Left ventricle myocardium inferior (tissue), 1 donor: ENCODE results near the gene CDH8. TPM values are rescaled to one million over a fixed set of nuclear protein-coding genes. Genes with fewer than 3 reads are reported as not detected.
"Not testable (repeated sequence)": the region's sequence is repeated elsewhere in the genome, so short reads cannot be mapped to it uniquely, and the experiment has no call there.

Experiments used
- DNase-seq: peaks from one replicate; pipeline ENCODE4 v3.0.0-alpha.2; 2020
- H3K27ac ChIP-seq: fragments of 200-600 bp; replicated peaks from 2 replicates; pipeline ENCODE4 v1.8.0; 2021
- H3K27me3 ChIP-seq: fragments of 200-600 bp; 2 replicates; pipeline ENCODE4 v1.8.0; 2021; ENCODE audit warnings: low read depth
- H3K36me3 ChIP-seq: fragments of 200-600 bp; 2 replicates; pipeline ENCODE4 v1.8.0; 2021
- H3K4me1 ChIP-seq: fragments of 200-600 bp; 2 replicates; pipeline ENCODE4 v1.8.0; 2021
- H3K4me3 ChIP-seq: fragments of 200-600 bp; 2 replicates; pipeline ENCODE4 v1.8.0; 2021; ENCODE audit warnings: mild to moderate bottlenecking, moderate library complexity
- H3K9me3 ChIP-seq: fragments of 200-600 bp; replicated peaks from 2 replicates; pipeline ENCODE4 v1.8.0; 2021
- CTCF ChIP-seq: fragments of 200-600 bp; IDR thresholded peaks from 2 replicates; pipeline ENCODE4 v1.8.0; 2021; ENCODE audit warnings: antibody characterized with exemption, mild to moderate bottlenecking, borderline replicate concordance
- intact Hi-C: fragments of 100-400 bp; cut with micrococcal nuclease; formaldehyde crosslinking; loops from one replicate; pipeline ENCODE4 v1.11.0; 2022
- total RNA-seq: library from RNA; stranded (reverse); fragmentation: NEBNext Ultra II Directional; extraction: Animal tissue kit (Norgen Biotek cat#: 25700); gene quantifications from one replicate; pipeline ENCODE4 v1.2.1, GENCODE V29; 2021
- donor health status: DM: no; HTN: yes; CAD: no; lungs with severe emphysema.

Gene CDH8
- total RNA-seq, 1 donor from 2014 or later = 0.14 TPM

GRCh38 chr16:61721544-61721943 is 314.7 kb downstream of the CDH8 start:
- Histone ChIP-seq H3K27me3 (no peaks in the 10 kb centered on the region), H3K4me3 (no peak overlapping the region), H3K4me1 (no peaks in the 10 kb centered on the region), H3K9me3 (no peaks in the 10 kb centered on the region), H3K27ac (no peak overlapping the region), H3K36me3 (no peaks in the 10 kb centered on the region)
- no peak for TF ChIP-seq CTCF
- DNase-seq = no peak
- intact Hi-C loops = no loop called here

GRCh38 chr16:61715393-61715792 is 320.8 kb downstream of the CDH8 start:
- Histone ChIP-seq H3K4me1 (no peaks in the 10 kb centered on the region), H3K9me3 (no peaks in the 10 kb centered on the region), H3K4me3 (no peak overlapping the region), H3K36me3 (no peaks in the 10 kb centered on the region), H3K27me3 (no peaks in the 10 kb centered on the region), H3K27ac (no peak overlapping the region)
- no peak for TF ChIP-seq CTCF
- intact Hi-C loops = no loop called here
- no peak for DNase-seq

GRCh38 chr16:61713787-61714186 is 322.5 kb downstream of the CDH8 start:
- intact Hi-C loops = no loop called here
- no peak for DNase-seq
- H3K27me3 ChIP-seq = no peaks in the 10 kb centered on the region

GRCh38 chr16:61699640-61700039 is 336.6 kb downstream of the CDH8 start:
- H3K4me3 ChIP-seq, H3K4me1 ChIP-seq, DNase-seq, intact Hi-C loops, H3K9me3 ChIP-seq, H3K27me3 ChIP-seq, H3K27ac ChIP-seq, H3K36me3 ChIP-seq: not testable (repeated sequence)

More at GRCh38 chr16:61713787-61714186, 322.5 kb downstream of the CDH8 start:
- Histone ChIP-seq H3K9me3 (no peaks in the 10 kb centered on the region), H3K36me3 (no peaks in the 10 kb centered on the region), H3K4me3 (no peak overlapping the region), H3K27ac (no peak overlapping the region), H3K4me1 (no peaks in the 10 kb centered on the region)
- TF ChIP-seq CTCF = no peak

- Histone ChIP-seq H3K36me3 (no peaks in the 10 kb centered on the region), H3K27me3 (no peaks in the 10 kb centered on the region), H3K9me3 (no peaks in the 10 kb centered on the region), H3K27ac (no peak overlapping the region), H3K4me3 (no peak overlapping the region), H3K4me1 (no peaks in the 10 kb centered on the region)
- no peak for TF ChIP-seq CTCF
- no peak for DNase-seq
- intact Hi-C loops = no loop called here
These were observed 351.7 kb downstream of the CDH8 start for GRCh38 chr16:61684541-61684940.

GRCh38 chr16:61681673-61682072 is 354.6 kb downstream of the CDH8 start:
- no peak overlapping the region for H3K4me3 ChIP-seq
- no peaks in the 10 kb centered on the region for H3K27me3 ChIP-seq
- intact Hi-C loops = no loop called here
- TF ChIP-seq CTCF = no peak
- H3K4me1 ChIP-seq = no peaks in the 10 kb centered on the region
- H3K9me3 ChIP-seq = no peaks in the 10 kb centered on the region
- no peak overlapping the region for H3K27ac ChIP-seq
- no peak for DNase-seq
- H3K36me3 ChIP-seq = no peaks in the 10 kb centered on the region
